Measurements from ENCODE around the gene KIF16B. TPM values are rescaled to one million over a fixed set of nuclear protein-coding genes. Genes with fewer than 3 reads are reported as not detected.

KIF16B gene
- total RNA-seq, 1 experiment from 2014 or later, result 7.0 TPM

DNA sequence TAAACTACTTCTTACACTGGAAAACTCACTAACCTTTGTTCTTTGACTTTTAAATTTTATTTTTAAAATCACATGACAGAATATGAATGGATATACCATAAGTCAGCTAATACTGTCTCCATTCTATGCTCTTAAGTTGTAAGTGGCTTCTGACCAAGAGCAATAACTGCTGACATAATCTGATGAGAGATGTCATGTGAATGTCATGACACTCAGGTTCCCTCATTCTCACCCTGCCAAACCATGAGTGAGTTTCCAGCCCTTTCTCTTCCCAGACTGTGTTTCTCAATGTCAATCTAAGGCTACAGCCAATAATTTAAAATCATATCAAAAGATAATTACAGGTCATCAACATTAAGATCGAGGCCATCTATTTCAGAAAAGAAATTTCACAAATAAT lies 39.7 kb downstream of the KIF16B start:
- H2AFZ ChIP-seq (ENCODE audit: low read depth, low read length, poor library complexity, severe bottlenecking), result no peak overlapping the region
- ChIA-PET RAD21 (ENCODE audit: low non-redundant PET in 1 of 2, low total read pairs in 2 of 2, uncharacterized antibody in 2 of 2, unreplicated experiment in 2 of 2) (no interaction called here), POLR2A (no interaction called here), CTCF (no interaction called here)
- DNase-seq (ENCODE audit: low read depth, low spot score), result no peak
- no peaks in the 10 kb centered on the region for H3K9me2 ChIP-seq (ENCODE audit: insufficient read depth)
- no peaks in the 10 kb centered on the region for H3K36me3 ChIP-seq (ENCODE audit: control insufficient read depth in 1 of 2, insufficient read depth in 2 of 2, low read length in 2 of 2)
- TF ChIP-seq, protein P1, sequence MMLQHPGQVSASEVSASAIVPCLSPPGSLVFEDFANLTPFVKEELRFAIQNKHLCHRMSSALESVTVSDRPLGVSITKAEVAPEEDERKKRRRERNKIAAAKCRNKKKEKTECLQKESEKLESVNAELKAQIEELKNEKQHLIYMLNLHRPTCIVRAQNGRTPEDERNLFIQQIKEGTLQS (IDR thresholded peaks at IDR 0.05), result no peak
- TF ChIP-seq JUND (IDR thresholded peaks at IDR 0.05) (no peak), CBX3 (IDR thresholded peaks at IDR 0.05; ENCODE audit: low read depth) (no peak)
- intact Hi-C loops (cut with micrococcal nuclease), result no loop called here
- H3K4me2 ChIP-seq (ENCODE audit: low read length), result no peak overlapping the region
- no peak overlapping the region for H3K4me3 ChIP-seq (replicated peaks in 1 of 2; ENCODE audit: low read depth in 1 of 2, low read length in 2 of 2)
- no TSS peak for BruUV-seq (replicated peaks)
- H3K27me3 ChIP-seq (ENCODE audit: insufficient read depth, low read length), result no peaks in the 10 kb centered on the region
- H3K79me2 ChIP-seq (ENCODE audit: insufficient read depth, low read length), result no peaks in the 10 kb centered on the region
- H3K4me1 ChIP-seq (ENCODE audit: control insufficient read depth in 1 of 2, insufficient read depth in 2 of 2, low read length in 2 of 2), result peaks cover 28 to 34% of the 10 kb centered on the region in 2 experiments
- no peak for ATAC-seq
- H3K9me3 ChIP-seq (ENCODE audit: control insufficient read depth in 1 of 2, insufficient read depth in 1 of 2, low read depth in 1 of 2, low read length in 2 of 2), result no peaks in the 10 kb centered on the region
- H4K20me1 ChIP-seq (ENCODE audit: insufficient read depth), result no peaks in the 10 kb centered on the region
- no peak overlapping the region for H3K9ac ChIP-seq (ENCODE audit: low read length)
- H3K27ac ChIP-seq (ENCODE audit: low read depth, low read length), result no peak overlapping the region

- DNase-seq (ENCODE audit: low read depth, low spot score) (no peak), ATAC-seq (no peak)
- no peaks in the 10 kb centered on the region for H3K9me2 ChIP-seq (ENCODE audit: insufficient read depth)
- ChIA-PET CTCF (no interaction called here), POLR2A (no interaction called here), RAD21 (ENCODE audit: low non-redundant PET in 1 of 2, low total read pairs in 2 of 2, uncharacterized antibody in 2 of 2, unreplicated experiment in 2 of 2) (no interaction called here)
- TF ChIP-seq, protein P2, sequence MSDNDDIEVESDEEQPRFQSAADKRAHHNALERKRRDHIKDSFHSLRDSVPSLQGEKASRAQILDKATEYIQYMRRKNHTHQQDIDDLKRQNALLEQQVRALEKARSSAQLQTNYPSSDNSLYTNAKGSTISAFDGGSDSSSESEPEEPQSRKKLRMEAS (IDR thresholded peaks at IDR 0.05), result no peak
- TF ChIP-seq TCF7L2 (IDR thresholded peaks at IDR 0.05; ENCODE audit: borderline replicate concordance, extremely low read depth, insufficient read depth, insufficient read length), result no peak
- TF ChIP-seq POLR2AphosphoS5 (IDR thresholded peaks at IDR 0.05; ENCODE audit: low read depth, low read length), result no peak
- TF ChIP-seq EGR1 (IDR thresholded peaks at IDR 0.05; ENCODE audit: low read depth), result no peak
- TF ChIP-seq RAD21 (IDR thresholded peaks at IDR 0.05; ENCODE audit: low read depth), result no peak
- TF ChIP-seq JUND (IDR thresholded peaks at IDR 0.05), result no peak
- TF ChIP-seq YY1 (IDR thresholded peaks at IDR 0.05; ENCODE audit: extremely low read depth, insufficient replicate concordance, low read depth, low read length), result no peak
- TF ChIP-seq, protein P3, sequence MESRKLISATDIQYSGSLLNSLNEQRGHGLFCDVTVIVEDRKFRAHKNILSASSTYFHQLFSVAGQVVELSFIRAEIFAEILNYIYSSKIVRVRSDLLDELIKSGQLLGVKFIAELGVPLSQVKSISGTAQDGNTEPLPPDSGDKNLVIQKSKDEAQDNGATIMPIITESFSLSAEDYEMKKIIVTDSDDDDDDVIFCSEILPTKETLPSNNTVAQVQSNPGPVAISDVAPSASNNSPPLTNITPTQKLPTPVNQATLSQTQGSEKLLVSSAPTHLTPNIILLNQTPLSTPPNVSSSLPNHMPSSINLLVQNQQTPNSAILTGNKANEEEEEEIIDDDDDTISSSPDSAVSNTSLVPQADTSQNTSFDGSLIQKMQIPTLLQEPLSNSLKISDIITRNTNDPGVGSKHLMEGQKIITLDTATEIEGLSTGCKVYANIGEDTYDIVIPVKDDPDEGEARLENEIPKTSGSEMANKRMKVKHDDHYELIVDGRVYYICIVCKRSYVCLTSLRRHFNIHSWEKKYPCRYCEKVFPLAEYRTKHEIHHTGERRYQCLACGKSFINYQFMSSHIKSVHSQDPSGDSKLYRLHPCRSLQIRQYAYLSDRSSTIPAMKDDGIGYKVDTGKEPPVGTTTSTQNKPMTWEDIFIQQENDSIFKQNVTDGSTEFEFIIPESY (IDR thresholded peaks at IDR 0.05; ENCODE audit: extremely low read depth, insufficient replicate concordance, low read length), result no peak
- no peak overlapping the region for H3K4me3 ChIP-seq (replicated peaks in 1 of 2; ENCODE audit: low read depth in 1 of 2, low read length in 2 of 2)
- H3K9ac ChIP-seq (ENCODE audit: low read length), result no peak overlapping the region
- H3K79me2 ChIP-seq (ENCODE audit: insufficient read depth, low read length), result no peaks in the 10 kb centered on the region
- H4K20me1 ChIP-seq (ENCODE audit: insufficient read depth), result no peaks in the 10 kb centered on the region
- no peak overlapping the region for H3K27ac ChIP-seq (ENCODE audit: low read depth, low read length)
- no peaks in the 10 kb centered on the region for H3K36me3 ChIP-seq (ENCODE audit: control insufficient read depth in 1 of 2, insufficient read depth in 2 of 2, low read length in 2 of 2)
- H3K4me1 ChIP-seq (ENCODE audit: control insufficient read depth in 1 of 2, insufficient read depth in 2 of 2, low read length in 2 of 2), result peaks cover 41 to 51% of the 10 kb centered on the region in 2 experiments
- no peaks in the 10 kb centered on the region for H3K27me3 ChIP-seq (ENCODE audit: insufficient read depth, low read length)
- peak overlapping the region; percentile 93 for H3K4me2 ChIP-seq (ENCODE audit: low read length)
- intact Hi-C loops (cut with micrococcal nuclease), result loop anchor here (2.0 kb wide), 1 partner anchor 43 kb away; no protein-coding TSS in a partner anchor
- no peaks in the 10 kb centered on the region for H3K9me3 ChIP-seq (ENCODE audit: control insufficient read depth in 1 of 2, insufficient read depth in 1 of 2, low read depth in 1 of 2, low read length in 2 of 2)
- no TSS peak for BruUV-seq (replicated peaks)
- H2AFZ ChIP-seq (ENCODE audit: low read depth, low read length, poor library complexity, severe bottlenecking), result no peak overlapping the region
Measured at GRCh38 chr20:16531485-16531884, 41.8 kb downstream of the KIF16B start.
